ENCODE measurements around the gene TUNAR. TPM values are rescaled to one million over a fixed set of nuclear protein-coding genes. Genes with fewer than 3 reads are reported as not detected.

The TUNAR gene
- total RNA-seq, 1 experiment from 2014 or later: not detected

DNA sequence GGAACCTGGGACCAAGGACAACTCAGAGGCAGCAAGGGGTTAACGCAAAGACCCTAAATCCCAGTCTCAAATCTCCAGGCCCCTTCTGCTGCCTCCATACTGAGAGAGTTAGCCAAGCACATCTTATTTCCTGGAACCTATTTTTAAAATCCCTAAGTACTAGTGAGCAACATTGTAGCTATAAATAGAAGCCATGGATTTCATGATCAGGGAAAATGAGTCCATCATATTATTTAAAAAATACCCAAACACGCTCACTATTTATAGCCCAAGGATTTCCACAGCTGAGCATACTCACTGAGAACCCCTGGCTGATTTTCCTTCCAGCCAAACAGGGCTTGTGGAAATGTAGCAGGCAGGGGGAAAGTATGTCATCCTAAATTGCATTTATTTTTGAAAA, 19.4 kb upstream of the TUNAR start:
- H3K27me3 ChIP-seq (ENCODE audit: insufficient read depth, low read depth): peaks cover 4% of the 10 kb centered on the region; the same call in 1 of the 2 replicates
- ChIA-PET CTCF (no interaction called here), POLR2A (ENCODE audit: unreplicated experiment) (interaction anchor here (0.6 kb wide), 1 partner anchor 156 kb away, joined by 7 read pairs; no protein-coding TSS in a partner anchor)
- H3K4me2 ChIP-seq: no peak overlapping the region
- H3K36me3 ChIP-seq (ENCODE audit: low read depth): no peaks in the 10 kb centered on the region
- intact Hi-C loops (cut with micrococcal nuclease; ENCODE audit: unreplicated experiment): no loop called here
- H2AFZ ChIP-seq: no peak overlapping the region
- no peaks in the 10 kb centered on the region for H3K4me1 ChIP-seq (replicated peaks; ENCODE audit: insufficient read depth)
- no peaks in the 10 kb centered on the region for H3K9me2 ChIP-seq (ENCODE audit: insufficient read depth)
- no peak for TF ChIP-seq EZH2 (IDR thresholded peaks at IDR 0.05; ENCODE audit: low read depth)
- TF ChIP-seq, protein P1, sequence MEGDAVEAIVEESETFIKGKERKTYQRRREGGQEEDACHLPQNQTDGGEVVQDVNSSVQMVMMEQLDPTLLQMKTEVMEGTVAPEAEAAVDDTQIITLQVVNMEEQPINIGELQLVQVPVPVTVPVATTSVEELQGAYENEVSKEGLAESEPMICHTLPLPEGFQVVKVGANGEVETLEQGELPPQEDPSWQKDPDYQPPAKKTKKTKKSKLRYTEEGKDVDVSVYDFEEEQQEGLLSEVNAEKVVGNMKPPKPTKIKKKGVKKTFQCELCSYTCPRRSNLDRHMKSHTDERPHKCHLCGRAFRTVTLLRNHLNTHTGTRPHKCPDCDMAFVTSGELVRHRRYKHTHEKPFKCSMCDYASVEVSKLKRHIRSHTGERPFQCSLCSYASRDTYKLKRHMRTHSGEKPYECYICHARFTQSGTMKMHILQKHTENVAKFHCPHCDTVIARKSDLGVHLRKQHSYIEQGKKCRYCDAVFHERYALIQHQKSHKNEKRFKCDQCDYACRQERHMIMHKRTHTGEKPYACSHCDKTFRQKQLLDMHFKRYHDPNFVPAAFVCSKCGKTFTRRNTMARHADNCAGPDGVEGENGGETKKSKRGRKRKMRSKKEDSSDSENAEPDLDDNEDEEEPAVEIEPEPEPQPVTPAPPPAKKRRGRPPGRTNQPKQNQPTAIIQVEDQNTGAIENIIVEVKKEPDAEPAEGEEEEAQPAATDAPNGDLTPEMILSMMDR (conservative IDR thresholded peaks at IDR 0.05): no peak
- no TSS peak for BruUV-seq (replicated peaks)
- H3K79me2 ChIP-seq (ENCODE audit: low read depth): no peaks in the 10 kb centered on the region
- H4K20me1 ChIP-seq (ENCODE audit: insufficient read depth): no peaks in the 10 kb centered on the region
- no peak overlapping the region for H3K4me3 ChIP-seq
- no peak overlapping the region for H3K27ac ChIP-seq
- no peaks in the 10 kb centered on the region for H3F3A ChIP-seq (ENCODE audit: insufficient read depth, low read depth)
- no peak for DNase-seq
- H3K9me3 ChIP-seq (ENCODE audit: insufficient read depth, low read depth): no peaks in the 10 kb centered on the region

DNA sequence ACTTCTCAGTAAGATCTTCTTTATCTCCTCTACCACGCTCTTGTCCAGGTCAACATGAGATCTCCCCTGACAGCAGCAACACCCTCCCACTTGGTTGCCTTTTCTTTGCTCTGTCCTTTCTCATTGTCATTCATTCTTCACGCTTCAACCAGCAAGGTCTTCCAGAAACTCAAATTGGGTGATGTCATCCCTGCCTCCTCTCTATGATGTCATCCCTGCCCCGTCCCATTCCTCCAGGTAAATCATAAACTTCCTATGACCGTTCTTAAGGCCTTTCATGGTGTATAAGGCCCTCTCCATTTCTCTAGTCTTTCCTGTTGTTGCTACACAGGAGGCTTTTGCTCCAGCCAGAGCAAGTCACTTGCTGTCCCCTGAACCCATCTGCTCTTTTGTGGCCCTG, 17.7 kb upstream of the TUNAR start:
- no peaks in the 10 kb centered on the region for H3K4me1 ChIP-seq (replicated peaks; ENCODE audit: insufficient read depth)
- H3F3A ChIP-seq (ENCODE audit: insufficient read depth, low read depth): no peaks in the 10 kb centered on the region
- no peak for DNase-seq
- POLR2A ChIA-PET (ENCODE audit: unreplicated experiment): no interaction called here
- H3K9me2 ChIP-seq (ENCODE audit: insufficient read depth): no peaks in the 10 kb centered on the region
- TF ChIP-seq, protein P1 (conservative IDR thresholded peaks at IDR 0.05): no peak
- TF ChIP-seq EZH2 (IDR thresholded peaks at IDR 0.05; ENCODE audit: low read depth): no peak
- CTCF ChIA-PET: no interaction called here
- no peak overlapping the region for H3K27ac ChIP-seq
- H3K4me2 ChIP-seq: no peak overlapping the region
- intact Hi-C loops (cut with micrococcal nuclease; ENCODE audit: unreplicated experiment): no loop called here
- H3K36me3 ChIP-seq (ENCODE audit: low read depth): no peaks in the 10 kb centered on the region
- no peak overlapping the region for H2AFZ ChIP-seq
- no peaks in the 10 kb centered on the region for H4K20me1 ChIP-seq (ENCODE audit: insufficient read depth)
- no peaks in the 10 kb centered on the region for H3K9me3 ChIP-seq (ENCODE audit: insufficient read depth, low read depth)
- no peaks in the 10 kb centered on the region for H3K27me3 ChIP-seq (ENCODE audit: insufficient read depth, low read depth)
- no peaks in the 10 kb centered on the region for H3K79me2 ChIP-seq (ENCODE audit: low read depth)
- H3K4me3 ChIP-seq: no peak overlapping the region
- no TSS peak for BruUV-seq (replicated peaks)

DNA sequence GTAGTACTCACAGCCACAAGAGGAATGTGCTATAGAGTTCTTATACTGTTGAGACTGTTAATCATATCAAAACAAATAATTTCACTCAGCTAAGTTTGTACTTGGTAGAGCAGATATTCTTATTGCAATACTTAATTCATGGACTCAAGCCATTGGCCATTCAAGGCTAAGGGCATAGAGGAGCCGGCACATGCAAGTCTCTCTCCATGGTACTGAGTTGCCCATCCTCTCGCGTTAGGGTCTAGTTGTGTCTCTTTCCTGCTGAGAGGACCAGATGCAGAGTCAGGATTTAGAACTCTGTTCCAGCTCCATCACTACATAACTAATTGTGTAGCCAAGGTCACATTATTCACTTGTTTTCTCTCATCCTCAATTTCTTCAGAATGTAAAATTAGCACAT, 14.4 kb upstream of the TUNAR start:
- no TSS peak for BruUV-seq (replicated peaks)
- no peaks in the 10 kb centered on the region for H3K79me2 ChIP-seq (ENCODE audit: low read depth)
- no peaks in the 10 kb centered on the region for H3K27me3 ChIP-seq (ENCODE audit: insufficient read depth, low read depth)

More for the DNA sequence above, 14.4 kb upstream of the TUNAR start:
- no peak for TF ChIP-seq EZH2 (IDR thresholded peaks at IDR 0.05; ENCODE audit: low read depth)
- TF ChIP-seq, protein P1 (conservative IDR thresholded peaks at IDR 0.05): no peak
- no peak for DNase-seq
- H2AFZ ChIP-seq: no peak overlapping the region
- no peaks in the 10 kb centered on the region for H3F3A ChIP-seq (ENCODE audit: insufficient read depth, low read depth)
- H3K36me3 ChIP-seq (ENCODE audit: low read depth): no peaks in the 10 kb centered on the region
- ChIA-PET CTCF (no interaction called here), POLR2A (ENCODE audit: unreplicated experiment) (no interaction called here)
- H3K9me3 ChIP-seq (ENCODE audit: insufficient read depth, low read depth): no peaks in the 10 kb centered on the region
- no peaks in the 10 kb centered on the region for H3K9me2 ChIP-seq (ENCODE audit: insufficient read depth)
- intact Hi-C loops (cut with micrococcal nuclease; ENCODE audit: unreplicated experiment): no loop called here
- no peak overlapping the region for H3K4me2 ChIP-seq
- H4K20me1 ChIP-seq (ENCODE audit: insufficient read depth): no peaks in the 10 kb centered on the region
- no peak overlapping the region for H3K4me3 ChIP-seq
- H3K4me1 ChIP-seq (replicated peaks; ENCODE audit: insufficient read depth): no peaks in the 10 kb centered on the region
- H3K27ac ChIP-seq: no peak overlapping the region

All from PC-9 (cell line).